Endometrial microvascular endothelial cells (primary cell): ENCODE results near the gene DNTTIP2. TPM values are rescaled to one million over a fixed set of nuclear protein-coding genes. Genes with fewer than 3 reads are reported as not detected.
"Not testable (repeated sequence)": the region's sequence is repeated elsewhere in the genome, so short reads cannot be mapped to it uniquely, and the experiment has no call there.

Source experiments
- in situ Hi-C: cut with HindIII; loops from 2 replicates; pipeline ENCODE4 v1.10.0; 2017; ENCODE audit warnings: low sequenced_read_pairs, low pct_unique_long_range_greater_than_20kb; ENCODE audit errors: inconsistent ontology term
- total RNA-seq: library from RNA; depleted of rRNA; stranded (reverse); fragments of >200 nt; gene quantifications from one replicate; pipeline ENCODE4 v1.2.3, GENCODE V29; 2015; ENCODE audit errors: inconsistent ontology term

DNTTIP2 gene, protein sequence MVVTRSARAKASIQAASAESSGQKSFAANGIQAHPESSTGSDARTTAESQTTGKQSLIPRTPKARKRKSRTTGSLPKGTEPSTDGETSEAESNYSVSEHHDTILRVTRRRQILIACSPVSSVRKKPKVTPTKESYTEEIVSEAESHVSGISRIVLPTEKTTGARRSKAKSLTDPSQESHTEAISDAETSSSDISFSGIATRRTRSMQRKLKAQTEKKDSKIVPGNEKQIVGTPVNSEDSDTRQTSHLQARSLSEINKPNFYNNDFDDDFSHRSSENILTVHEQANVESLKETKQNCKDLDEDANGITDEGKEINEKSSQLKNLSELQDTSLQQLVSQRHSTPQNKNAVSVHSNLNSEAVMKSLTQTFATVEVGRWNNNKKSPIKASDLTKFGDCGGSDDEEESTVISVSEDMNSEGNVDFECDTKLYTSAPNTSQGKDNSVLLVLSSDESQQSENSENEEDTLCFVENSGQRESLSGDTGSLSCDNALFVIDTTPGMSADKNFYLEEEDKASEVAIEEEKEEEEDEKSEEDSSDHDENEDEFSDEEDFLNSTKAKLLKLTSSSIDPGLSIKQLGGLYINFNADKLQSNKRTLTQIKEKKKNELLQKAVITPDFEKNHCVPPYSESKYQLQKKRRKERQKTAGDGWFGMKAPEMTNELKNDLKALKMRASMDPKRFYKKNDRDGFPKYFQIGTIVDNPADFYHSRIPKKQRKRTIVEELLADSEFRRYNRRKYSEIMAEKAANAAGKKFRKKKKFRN
- total RNA-seq: 42.2 TPM

DNA sequence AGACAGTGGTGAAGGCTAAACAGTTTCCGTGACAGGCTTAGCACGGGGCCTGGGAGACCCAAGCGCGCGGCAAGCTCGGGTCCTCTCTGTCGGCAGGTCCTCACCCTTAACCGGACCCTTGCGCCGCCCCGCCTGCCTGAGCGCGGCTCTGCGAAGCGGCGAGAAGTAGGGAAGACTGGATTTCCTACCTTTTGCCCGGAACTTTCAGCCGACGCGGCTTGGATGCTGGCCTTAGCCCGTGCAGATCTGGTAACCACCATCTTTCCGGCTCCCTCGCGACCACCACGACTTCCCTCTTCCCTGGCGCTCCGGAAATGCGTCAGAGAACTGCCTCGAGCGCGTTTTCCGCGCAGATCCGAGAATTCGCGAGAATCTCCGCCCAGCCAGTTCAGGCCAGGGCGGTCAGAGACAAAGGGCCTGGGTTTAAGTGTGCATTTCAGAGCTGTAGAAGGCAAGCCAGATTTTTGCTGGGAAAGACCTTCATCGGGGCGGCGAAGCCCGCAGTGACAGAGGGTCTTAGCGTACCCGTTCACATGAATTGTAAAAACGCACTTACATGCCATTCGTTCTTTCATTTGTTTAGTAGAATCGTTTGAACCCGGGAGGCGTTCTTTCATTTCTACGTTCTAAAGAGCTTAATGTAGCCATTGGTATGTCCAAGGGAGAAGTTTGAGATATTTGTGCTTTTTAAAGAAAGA, at the start of gene DNTTIP2:
DNTTIP2 (minus strand) TSS at position 318 of the 698 bp plus-strand sequence; CDS start at position 260, 58 bp downstream.
- in situ Hi-C loops: no loop called here

DNA sequence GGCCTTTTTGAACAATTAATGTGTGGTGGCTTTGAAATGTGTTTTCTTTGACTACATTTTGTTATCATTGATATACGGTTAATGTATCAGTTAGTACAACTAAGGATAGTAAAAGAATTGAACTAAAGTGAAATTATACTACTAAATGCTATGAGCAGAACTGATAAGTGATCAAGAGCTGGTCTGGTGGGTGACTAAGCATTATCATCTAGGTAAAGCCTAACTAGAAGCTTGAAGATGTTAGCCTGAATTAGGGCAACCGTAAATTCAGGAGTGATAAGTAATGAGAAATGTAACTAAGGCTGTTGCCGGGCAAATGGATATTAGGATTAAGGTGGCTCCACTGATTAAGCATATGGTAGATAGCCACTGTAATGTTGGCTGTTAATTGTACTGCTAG, 46.2 kb upstream of the DNTTIP2 start:
- in situ Hi-C loops: no loop called here

DNA sequence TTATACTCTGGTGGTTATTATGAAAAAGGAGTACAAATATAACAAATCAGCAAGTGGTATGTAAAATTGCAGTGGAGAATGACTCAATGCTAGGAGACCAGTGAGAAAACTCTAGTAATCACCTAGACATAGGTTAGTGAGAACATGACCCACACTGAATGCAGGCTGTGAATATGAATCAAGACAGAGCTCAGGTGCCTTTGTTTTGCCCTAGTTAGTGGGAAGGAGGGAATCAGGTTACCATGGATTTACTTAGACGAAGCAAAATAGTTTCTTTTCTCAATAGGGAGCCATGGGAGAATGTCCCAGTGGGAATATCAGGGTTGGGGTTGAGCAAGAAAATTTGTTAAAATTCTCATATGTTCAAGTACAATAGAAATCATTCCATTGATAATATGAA, 40.8 kb upstream of the DNTTIP2 start:
- in situ Hi-C loops: no loop called here

DNA sequence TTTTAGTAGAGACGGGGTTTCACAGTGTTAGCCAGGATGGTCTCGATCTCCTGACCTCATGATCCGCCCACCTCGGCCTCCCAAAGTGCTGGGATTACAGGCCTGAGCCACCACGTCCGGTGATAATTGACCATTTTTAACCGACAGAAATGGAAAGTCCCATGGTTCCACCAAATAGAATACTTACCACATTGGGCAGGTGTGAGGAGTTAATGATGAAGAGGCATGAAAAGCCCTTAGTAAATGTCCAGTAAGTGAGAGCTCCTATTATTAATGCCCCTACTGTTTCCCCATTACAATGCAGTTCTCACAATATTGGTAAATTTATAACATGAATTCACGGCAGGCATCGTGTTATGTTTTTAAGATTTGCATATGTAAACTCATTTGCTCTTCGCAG, 38.3 kb upstream of the DNTTIP2 start:
- in situ Hi-C loops: no loop called here

DNA sequence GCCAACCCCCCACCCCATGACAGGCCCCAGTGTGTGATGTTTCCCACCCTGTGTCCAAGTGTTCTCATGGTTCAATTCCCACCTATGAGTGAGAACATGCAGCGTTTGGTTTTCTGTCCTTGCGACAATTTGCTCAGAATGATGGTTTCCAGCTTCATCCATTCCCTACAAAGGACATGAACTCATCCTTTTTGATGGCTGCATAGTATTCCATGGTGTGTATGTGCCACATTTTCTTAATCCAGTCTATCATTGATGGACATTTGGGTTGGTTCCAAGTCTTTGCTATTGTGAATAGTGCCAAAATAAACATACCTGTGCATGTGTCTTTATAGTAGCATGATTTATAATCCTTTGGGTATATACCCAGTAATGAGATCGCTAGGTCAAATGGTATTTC, 31.9 kb upstream of the DNTTIP2 start:
- in situ Hi-C loops: not testable (repeated sequence)

DNA sequence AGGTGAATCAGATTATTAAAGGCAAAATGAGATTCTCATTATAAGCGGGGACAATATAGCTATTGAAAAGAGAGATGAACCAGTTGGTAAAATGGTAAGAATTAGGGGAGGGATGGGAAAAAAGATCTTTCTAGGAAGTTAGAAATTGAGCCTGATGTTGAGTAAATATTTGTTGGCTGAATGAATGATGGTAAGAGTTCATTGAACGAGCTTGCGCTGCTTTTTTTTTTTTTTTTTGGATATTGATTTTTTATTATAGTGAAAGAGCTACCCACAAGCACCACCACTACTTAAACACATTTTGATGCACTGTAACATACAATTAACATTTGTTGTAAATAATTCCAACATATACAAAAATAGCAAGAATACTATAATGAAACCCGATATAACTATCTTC, 31.3 kb upstream of the DNTTIP2 start:
- in situ Hi-C loops: no loop called here

DNA sequence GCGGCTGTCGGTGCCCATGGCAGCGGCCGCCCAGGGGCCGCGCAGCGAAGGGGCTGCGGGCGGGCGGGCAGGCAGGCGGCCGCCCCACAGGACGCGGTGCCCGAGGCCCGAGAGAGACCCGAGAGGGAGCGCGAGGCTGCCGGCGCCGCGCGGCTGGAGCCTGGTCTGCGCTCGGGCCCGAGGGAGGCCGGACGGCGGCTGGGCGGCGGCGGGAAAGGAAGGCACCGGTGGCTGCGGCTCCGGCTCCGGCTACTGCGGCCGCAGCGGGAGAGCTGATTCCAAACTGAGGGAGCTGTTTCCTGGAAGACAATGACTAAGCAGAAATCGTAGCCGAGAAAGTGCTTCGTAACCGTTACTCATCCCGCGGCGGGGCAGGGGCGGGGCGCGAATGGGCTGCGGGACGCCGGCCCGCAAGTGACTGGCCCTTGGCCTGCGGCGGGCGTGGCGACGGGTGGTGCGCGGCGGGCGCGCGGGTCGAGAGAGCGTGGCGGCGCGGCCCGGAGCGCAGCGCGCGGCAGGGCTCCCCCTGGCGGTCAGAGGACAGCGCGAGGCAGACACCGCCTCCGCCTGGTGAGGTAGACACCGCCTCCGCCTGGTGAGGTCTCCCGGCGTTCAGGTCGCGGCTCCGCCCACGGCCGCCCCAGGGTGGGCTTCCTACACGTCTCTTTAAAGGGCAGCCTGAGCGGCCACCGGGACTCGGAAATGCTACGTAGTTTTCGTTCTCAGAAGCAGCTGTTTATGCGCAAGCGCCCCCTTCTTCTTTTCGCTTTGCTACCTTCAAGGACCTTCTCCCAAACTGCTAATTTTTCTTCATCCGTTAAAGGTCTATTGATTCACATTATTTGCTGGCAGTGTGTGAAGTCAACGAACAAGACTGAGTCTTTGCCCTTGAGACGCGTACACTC, 30.4 kb upstream of the DNTTIP2 start, which contains the start of gene GCLM:
GCLM (minus strand) TSS at position 285 of the 905 bp plus-strand sequence; CDS start at position 18, 267 bp downstream.
- in situ Hi-C loops: no loop called here

DNA sequence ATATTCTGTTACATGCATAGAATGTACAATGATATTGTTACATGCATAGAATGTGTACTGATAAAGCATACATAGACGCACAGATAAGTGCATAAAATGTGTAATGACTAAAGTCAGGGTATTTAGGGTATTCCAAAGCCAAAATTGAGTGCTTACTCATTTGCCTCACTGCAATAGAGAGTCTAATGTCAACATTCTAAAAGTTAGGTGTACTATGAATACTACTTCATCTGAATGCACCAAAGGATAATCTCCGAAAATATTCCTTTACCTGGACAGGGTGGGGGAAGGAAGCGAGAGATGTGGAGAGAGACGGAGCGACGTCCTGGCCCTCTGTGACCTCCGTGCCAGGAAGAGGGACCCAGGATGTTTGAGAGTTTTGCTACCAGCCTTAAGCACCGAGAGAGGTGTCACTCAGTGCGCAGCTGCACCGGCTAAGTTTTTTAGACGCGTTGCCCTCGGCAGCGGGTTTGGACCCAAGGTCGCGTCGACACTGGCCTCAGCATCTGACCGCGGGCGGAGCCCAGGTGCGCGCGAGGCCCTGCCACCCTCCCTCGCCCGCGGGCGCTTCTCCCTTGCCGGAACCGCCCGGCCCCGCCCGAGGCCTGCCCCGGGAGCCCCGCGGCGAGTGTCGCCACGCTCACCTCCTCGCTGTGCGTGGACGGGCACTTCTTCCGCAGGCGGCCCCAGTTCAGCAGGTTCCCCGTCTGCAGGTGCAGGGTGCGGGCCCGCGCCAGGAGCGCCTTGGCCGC, 29.6 kb upstream of the DNTTIP2 start:
- in situ Hi-C loops: no loop called here

DNA sequence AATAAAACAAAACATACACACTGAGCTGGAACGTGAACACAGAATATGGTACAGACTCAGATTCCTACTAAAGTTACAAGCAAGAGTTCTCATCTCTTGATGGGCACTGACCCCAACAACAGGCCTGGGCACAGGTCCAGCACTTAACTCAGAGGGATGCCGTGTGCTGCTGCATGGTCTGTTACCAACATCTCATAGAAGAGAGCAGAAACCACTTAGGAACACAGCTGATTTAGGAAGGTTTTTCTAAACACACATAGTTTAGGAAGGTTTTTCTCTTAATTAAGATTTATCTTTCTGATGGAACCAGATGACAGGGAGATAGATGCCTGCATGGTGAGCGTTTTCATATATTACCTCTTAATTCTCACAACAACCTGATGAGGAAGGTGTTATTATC, 28.7 kb upstream of the DNTTIP2 start:
- in situ Hi-C loops: no loop called here

DNA sequence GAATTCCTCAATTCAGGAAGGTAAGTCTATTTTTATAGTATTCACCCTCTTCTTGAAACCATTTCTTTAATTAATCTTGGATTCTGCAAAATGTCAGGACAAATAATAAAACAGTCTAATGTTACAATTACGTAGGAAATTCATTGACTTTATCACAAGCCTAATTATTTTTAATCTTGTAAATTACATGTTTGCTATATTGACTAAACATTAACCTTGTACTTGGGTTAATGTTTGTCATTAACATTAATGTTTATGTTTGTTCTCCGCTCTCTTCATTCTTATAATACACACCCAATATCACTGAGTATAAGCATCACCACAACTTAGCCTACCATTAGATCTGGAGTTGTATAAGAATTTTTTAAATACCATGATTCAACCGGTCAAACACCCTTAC, 27.5 kb upstream of the DNTTIP2 start:
- in situ Hi-C loops: no loop called here

DNA sequence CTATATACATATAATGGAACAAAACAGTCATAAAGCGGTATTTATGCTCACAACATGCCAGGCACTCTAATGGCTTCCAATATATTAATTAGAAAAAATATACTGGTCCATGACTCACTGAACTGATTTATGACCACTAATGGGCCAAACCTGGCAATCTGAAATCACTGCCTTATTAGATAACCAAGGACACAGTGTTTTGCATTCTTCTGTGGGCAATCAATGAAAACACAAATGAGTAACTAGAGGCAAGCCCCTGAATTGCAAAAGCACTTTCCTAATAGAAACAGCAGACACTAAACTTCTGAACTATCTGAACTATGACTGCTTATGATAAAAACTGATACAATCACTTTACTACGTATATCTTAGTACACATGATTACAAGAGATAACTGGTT, 26.7 kb upstream of the DNTTIP2 start:
- in situ Hi-C loops: no loop called here

DNA sequence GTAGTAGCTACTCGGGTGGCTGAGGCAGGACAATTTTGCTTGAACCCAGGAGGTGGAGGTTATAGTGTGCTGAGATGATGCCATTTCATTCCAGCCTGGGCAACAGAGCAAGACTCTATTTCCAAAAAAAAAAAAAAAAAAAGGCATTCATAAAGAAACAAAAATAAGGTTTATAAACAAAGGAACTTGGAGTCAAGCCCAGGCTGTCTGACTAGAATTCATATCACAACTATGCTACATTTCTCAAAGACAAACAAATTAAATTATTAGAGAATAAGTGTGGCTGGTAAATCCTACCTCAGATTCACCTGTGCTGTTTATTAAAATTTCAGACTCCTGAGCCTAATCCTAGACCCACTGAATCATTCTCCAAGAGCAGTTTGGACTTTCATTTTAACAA, 26.0 kb upstream of the DNTTIP2 start:
- in situ Hi-C loops: no loop called here

DNA sequence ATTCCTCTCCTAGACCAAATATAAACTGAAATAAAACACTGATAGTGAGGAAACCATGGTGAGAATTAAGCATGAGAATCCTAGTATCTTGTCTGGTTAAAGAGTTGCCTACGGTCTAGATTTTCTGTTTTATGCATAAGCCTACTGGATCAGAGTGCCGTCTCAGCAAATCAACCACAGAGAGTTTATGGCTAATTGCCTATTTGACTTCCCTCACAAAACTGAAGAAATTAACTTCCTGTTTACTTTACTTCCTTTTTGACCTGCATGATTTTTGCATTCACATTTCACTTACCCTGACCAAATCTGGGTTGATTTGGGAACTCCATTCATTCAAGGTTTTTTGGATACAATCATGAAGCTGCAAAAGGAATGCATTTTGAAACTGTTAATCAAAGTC, 25.2 kb upstream of the DNTTIP2 start:
- in situ Hi-C loops: no loop called here

DNA sequence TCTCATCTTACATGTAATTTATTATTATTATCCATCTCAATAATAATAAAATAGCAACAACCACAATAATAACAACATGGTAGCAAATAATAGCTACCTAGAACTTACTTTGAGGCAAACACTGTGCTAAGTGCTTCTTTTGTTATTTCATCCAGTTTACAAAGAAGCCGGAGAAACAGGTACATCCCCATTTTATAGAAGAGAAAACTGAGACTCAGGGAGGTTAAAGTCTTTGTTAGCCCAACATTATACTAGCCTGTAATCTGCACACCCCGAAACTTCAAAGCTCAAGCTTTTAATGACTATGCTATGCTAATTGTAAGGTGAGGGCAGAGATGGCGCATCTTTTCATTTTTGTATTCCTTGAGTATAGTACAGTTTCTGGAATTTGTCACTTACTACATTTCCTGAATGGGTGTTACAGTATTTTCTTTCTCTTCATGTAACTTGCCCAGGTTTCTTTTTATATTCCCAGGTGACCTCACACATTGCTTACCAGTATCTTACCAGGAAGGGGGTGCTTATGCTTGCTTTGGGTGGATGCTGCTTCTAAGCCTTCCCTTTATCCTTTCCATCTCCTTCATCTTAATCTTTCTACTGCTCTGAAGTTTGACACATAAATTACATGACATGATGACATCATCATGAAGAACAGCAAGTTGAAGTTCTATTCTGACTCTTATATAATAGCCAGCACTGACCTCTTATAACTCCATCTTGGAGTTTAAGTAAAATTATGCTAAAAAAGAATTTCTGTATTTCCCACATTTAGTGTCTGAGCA, 21.9 kb upstream of the DNTTIP2 start:
- in situ Hi-C loops: no loop called here

DNA sequence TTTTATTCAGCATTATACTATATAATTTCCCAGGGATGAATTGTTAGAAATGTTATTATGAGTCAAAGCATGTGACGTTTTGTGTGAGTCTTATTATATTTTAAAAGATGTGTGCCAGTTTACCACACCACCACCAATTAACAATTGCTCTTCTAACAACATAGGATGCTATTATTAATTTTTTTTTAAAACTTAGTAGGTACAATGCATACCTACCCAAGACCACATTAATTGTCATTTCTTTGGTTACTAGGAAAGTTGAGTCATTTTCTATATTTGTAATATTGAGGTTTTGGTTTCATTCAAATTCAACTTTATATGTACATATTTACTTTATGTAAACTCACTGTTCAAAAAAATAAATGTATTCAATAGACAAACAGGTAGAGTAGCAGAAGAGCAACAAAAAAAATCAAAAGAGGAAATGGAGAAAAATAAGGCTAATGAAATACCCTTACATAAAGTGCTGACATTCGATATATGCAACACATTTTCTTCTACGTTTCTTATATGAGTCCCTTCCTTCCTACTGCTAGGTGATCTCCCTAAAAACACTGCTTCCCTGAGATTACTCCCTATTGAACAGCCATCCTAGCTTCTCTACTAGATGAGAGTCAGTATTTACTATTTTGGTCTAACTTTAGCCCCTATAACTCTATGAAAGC, 20.7 kb upstream of the DNTTIP2 start:
- in situ Hi-C loops: no loop called here

DNA sequence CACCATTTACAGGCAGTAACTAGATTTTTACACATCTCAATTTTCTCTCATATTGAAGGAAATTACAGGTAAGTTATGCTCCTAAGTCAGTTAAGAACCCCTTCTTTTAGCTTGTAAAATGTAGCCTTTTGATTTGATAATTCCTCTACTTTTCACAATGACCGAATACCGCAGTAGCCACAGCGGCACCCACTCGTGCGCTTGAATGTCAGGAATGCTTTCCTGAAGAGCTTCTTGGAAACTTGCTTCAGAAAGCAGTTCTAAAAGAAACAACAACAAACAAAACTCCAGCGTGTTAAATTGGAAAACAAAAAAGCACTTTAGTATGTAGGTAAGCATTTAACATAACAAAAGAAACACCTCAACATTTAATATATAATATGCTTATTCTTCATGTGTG, 9.9 kb upstream of the DNTTIP2 start:
- in situ Hi-C loops: no loop called here

DNA sequence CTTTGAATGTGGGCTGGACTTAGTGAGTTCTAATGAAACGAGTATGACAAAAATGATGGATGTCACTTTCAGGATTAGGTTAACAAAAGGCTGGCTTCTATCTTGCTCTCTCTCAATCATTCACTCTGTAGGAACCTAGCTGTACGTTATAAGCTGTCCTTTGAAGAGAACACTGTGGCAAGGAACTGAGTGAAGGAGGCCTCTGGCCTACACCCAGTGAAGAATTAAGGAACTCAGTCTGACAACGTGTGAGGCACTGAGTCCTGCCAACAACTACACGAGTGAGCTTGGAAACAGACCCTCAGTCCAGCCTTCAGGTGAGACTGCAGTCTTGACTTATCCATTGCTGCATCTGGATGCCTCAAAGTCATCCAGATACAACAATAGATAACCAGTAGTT, 3.3 kb upstream of the DNTTIP2 start:
- in situ Hi-C loops: no loop called here
